SK-N-SH (cell line): ENCODE measurements around the gene ARHGEF40. TPM values are rescaled to one million over a fixed set of nuclear protein-coding genes. Genes with fewer than 3 reads are reported as not detected.
A peak's percentile ranks its signal among the peaks of the same experiment; 100 is the strongest.

ENCODE experiments used
- CTCF ChIA-PET: fragments of 300-600, 350-600 bp; formaldehyde crosslinking; extraction: SDS; loops from one replicate; lab custom pipeline; 2021; lab: Yijun Ruan, JAX
- POLR2A ChIA-PET: fragments of 350-600 bp; sonication (Branson Sonifier 250); formaldehyde crosslinking; extraction: SDS; loops from one replicate; lab custom pipeline; 2020; ENCODE audit warnings: antibody characterized with exemption, inconsistent platforms; lab: Yijun Ruan, JAX
- DNase-seq: peaks from one replicate; pipeline ENCODE4 v3.0.0; 2012
- H2AFZ ChIP-seq: fragments of 200-600 bp; sonication (generic); 2 replicates; pipeline ENCODE4 v1.8.1; 2016; ENCODE audit warnings: antibody characterized with exemption, mild to moderate bottlenecking, low read depth
- H3F3A ChIP-seq: fragments of 200-600 bp; sonication (generic); replicated peaks from 2 replicates; pipeline ENCODE3; 2016; ENCODE audit warnings: antibody characterized with exemption, mild to moderate bottlenecking; ENCODE audit not compliant: insufficient read depth
- H3K27ac ChIP-seq, 2 experiments: fragments of 200-500 bp in 1 of 2; fragments of 200-600 bp in 1 of 2; sonication (Bioruptor generic) in 1 of 2; sonication (generic), shearing (Covaris generic) in 1 of 2; 2 replicates each; pipeline versions ENCODE4 v1.5.1 to v1.6.1; 2014 to 2016; ENCODE audit warnings: low read depth in 2 of 2, inconsistent platforms in 1 of 2, low read length in 1 of 2, mild to moderate bottlenecking in 1 of 2, mixed read lengths in 1 of 2
- H3K27me3 ChIP-seq: fragments of 200-600 bp; sonication (generic), shearing (Covaris generic); 2 replicates; pipeline ENCODE4 v1.6.1; 2016; ENCODE audit warnings: mixed run types; ENCODE audit not compliant: insufficient read depth
- H3K36me3 ChIP-seq, 2 experiments: fragments of 200-500 bp in 1 of 2; fragments of 200-600 bp in 1 of 2; sonication (Bioruptor generic) in 1 of 2; sonication (generic) in 1 of 2; replicated peaks in 1 of 2; 2 replicates each; pipeline versions ENCODE3 to v1.5.1; 2014 to 2016; ENCODE audit warnings: low read length in 1 of 2, mild to moderate bottlenecking in 1 of 2; ENCODE audit not compliant: insufficient read depth in 2 of 2, control insufficient read depth in 1 of 2
- H3K4me1 ChIP-seq, 2 experiments: fragments of 200-500 bp in 1 of 2; fragments of 200-600 bp in 1 of 2; sonication (Bioruptor generic) in 1 of 2; sonication (generic), shearing (Covaris generic) in 1 of 2; 2 replicates each; pipeline versions ENCODE4 v1.5.1 to v1.6.1; 2014 to 2016; ENCODE audit warnings: low read depth in 1 of 2, low read length in 1 of 2, mixed run types in 1 of 2; ENCODE audit not compliant: insufficient read depth in 2 of 2, control insufficient read depth in 1 of 2
- H3K4me2 ChIP-seq: fragments of 200-600 bp; sonication (generic), shearing (Covaris generic); 2 replicates; pipeline ENCODE4 v1.6.1; 2017; ENCODE audit warnings: mixed run types
- H3K4me3 ChIP-seq, 2 experiments: fragments of 200-500 bp in 1 of 2; fragments of 200-600 bp in 1 of 2; sonication (Bioruptor generic) in 1 of 2; sonication (generic), shearing (Covaris generic) in 1 of 2; 2 replicates each; pipeline versions ENCODE4 v1.5.1 to v1.8.1; 2014 to 2016; ENCODE audit warnings: low read depth in 2 of 2, inconsistent platforms in 1 of 2, low read length in 1 of 2, mild to moderate bottlenecking in 1 of 2, mixed read lengths in 1 of 2, moderate library complexity in 1 of 2
- H3K79me2 ChIP-seq: fragments of 200-600 bp; sonication (generic); 2 replicates; pipeline ENCODE4 v1.8.1; 2017; ENCODE audit warnings: mild to moderate bottlenecking; ENCODE audit not compliant: insufficient read depth
- H3K9ac ChIP-seq: fragments of 200-600 bp; sonication (generic); 2 replicates; pipeline ENCODE4 v1.6.1; 2017; ENCODE audit warnings: mixed run types
- H3K9me2 ChIP-seq: fragments of 200-600 bp; sonication (generic); 2 replicates; pipeline ENCODE4 v1.6.1; 2017; ENCODE audit warnings: mixed run types
- H3K9me3 ChIP-seq: fragments of 200-600 bp; sonication (generic); 2 replicates; pipeline ENCODE4 v1.6.1; 2017; ENCODE audit warnings: mixed run types, mild to moderate bottlenecking, moderate library complexity
- H4K20me1 ChIP-seq: fragments of 200-600 bp; sonication (generic); 2 replicates; pipeline ENCODE4 v1.6.1; 2017; ENCODE audit warnings: mild to moderate bottlenecking, mixed run types; ENCODE audit not compliant: insufficient read depth
- EP300 ChIP-seq, 2 experiments: IDR thresholded peaks; 2 replicates each; pipeline versions ENCODE4 v1.4.0 to v1.6.1; 2012; ENCODE audit warnings: borderline replicate concordance in 1 of 2, low read depth in 1 of 2, low read length in 1 of 2
- GABPA ChIP-seq: IDR thresholded peaks from 2 replicates; pipeline ENCODE4 v1.4.0; 2012; ENCODE audit warnings: low read depth, mild to moderate bottlenecking
- IRF3 ChIP-seq: fragments of 150-350 bp; IDR thresholded peaks from 2 replicates; pipeline ENCODE4 v1.6.1; 2016; ENCODE audit warnings: mild to moderate bottlenecking, low read depth, low read length
- MAX ChIP-seq: IDR thresholded peaks from 2 replicates; pipeline ENCODE4 v1.4.0; 2012; ENCODE audit warnings: low read depth
- REST ChIP-seq: IDR thresholded peaks from 2 replicates; pipeline ENCODE4 v1.6.1; 2012; ENCODE audit warnings: mild to moderate bottlenecking, low read depth, low read length, moderate library complexity
- RFX5 ChIP-seq: IDR thresholded peaks from 2 replicates; pipeline ENCODE4 v1.6.1; 2012; ENCODE audit warnings: mild to moderate bottlenecking, improper control_type of control experiment, low read length
- SMC3 ChIP-seq: IDR thresholded peaks from 2 replicates; pipeline ENCODE4 v1.6.1; 2012; ENCODE audit warnings: low read depth, low read length, improper control_type of control experiment
- TAF1 ChIP-seq: IDR thresholded peaks from 2 replicates; pipeline ENCODE4 v1.6.1; 2012; ENCODE audit warnings: low read depth, mild to moderate bottlenecking, low read length, moderate library complexity, borderline replicate concordance
- ZBTB33 ChIP-seq: IDR thresholded peaks from 2 replicates; pipeline ENCODE4 v1.4.0; 2012; ENCODE audit warnings: low read depth, borderline replicate concordance
- WGBS: methylation state at CpG from one replicate; pipeline ENCODE4 v1.1.6; 2017; ENCODE audit warnings: low lambda C conversion rate; 5-methylcytosine and 5-hydroxymethylcytosine counted together
- polyA plus RNA-seq, 3 experiments: library from polyadenylated mRNA; depleted of rRNA; stranded (reverse); fragments of >200 nt; gene quantifications; 2 replicates each; pipeline ENCODE4 v1.2.3, GENCODE V29; 2012

Gene ARHGEF40
- polyA plus RNA-seq, 1 of the 3 experiments (the other 2 are of a cell fraction), result 58.8 TPM

- Histone ChIP-seq H3F3A (peaks cover 38% of the 10 kb centered on the region), H3K9ac (no peak overlapping the region), H3K36me3 (peaks cover 0 to 9% of the 10 kb centered on the region in 2 experiments), H3K4me3 (peak overlapping the region; percentile 45 to 51), H3K4me2 (peak overlapping the region; percentile 59), H4K20me1 (peaks cover 14% of the 10 kb centered on the region; the same call in 1 of the 2 replicates)
- no peak for DNase-seq
- 16% methylated on average over 17 of the region's 19 CpGs for WGBS
- CTCF ChIA-PET, result interaction anchor here (1.1 to 20.5 kb wide), 7 partner anchors 8 to 82 kb away, joined by 3 to 555 read pairs (median 68); partner anchors contain the start of genes ARHGEF40, NDRG2 and TMEM253
- no peak for TF ChIP-seq REST
- no peak for TF ChIP-seq RFX5
- no peak for TF ChIP-seq TAF1
- TF ChIP-seq MAX, result no peak
- no peak for TF ChIP-seq EP300 (IDR thresholded peaks at IDR 0.05; ENCODE audit: borderline replicate concordance in 1 of 2, low read depth in 1 of 2, low read length in 1 of 2)
- no peak for TF ChIP-seq ZBTB33
- no peak for TF ChIP-seq GABPA
- no peak for TF ChIP-seq IRF3
- no peak for TF ChIP-seq SMC3
- TF ChIP-seq, all 33 proteins: peak for 0
- no peak overlapping the region for H2AFZ ChIP-seq
- H3K27ac ChIP-seq, result peak overlapping the region; percentile 44 to 89; a peak in 3 of 4 replicates
- no peaks in the 10 kb centered on the region for H3K9me3 ChIP-seq
- POLR2A ChIA-PET, result interaction anchor here (1.0 to 3.9 kb wide), 4 partner anchors 8 to 96 kb away, joined by 3 to 19 read pairs (median 4); partner anchors contain the start of gene ARHGEF40
- no peaks in the 10 kb centered on the region for H3K9me2 ChIP-seq
- no peaks in the 10 kb centered on the region for H3K79me2 ChIP-seq
- no peaks in the 10 kb centered on the region for H3K27me3 ChIP-seq
- H3K4me1 ChIP-seq, result peaks cover 33 to 34% of the 10 kb centered on the region in 2 experiments
Measured at GRCh38 chr14:21097636-21098075, 27.6 kb downstream of the ARHGEF40 start.
